WTC11 (cell line): ENCODE data around the gene MYL4. TPM values are rescaled to one million over a fixed set of nuclear protein-coding genes. Genes with fewer than 3 reads are reported as not detected.

Experiments
- ATAC-seq: fragments of 200-7000 bp; cut with Tn5 transposase; 2 replicates; pipeline ENCODE4 v1.10.0; 2021; ENCODE audit warnings: mild to moderate bottlenecking, moderate library complexity
- CTCF ChIA-PET: fragments of 300-600 bp; sonication (Branson Sonifier 250); formaldehyde crosslinking; loops from one replicate; lab custom pipeline; 2021; ENCODE audit warnings: antibody characterized with exemption; lab: Charles Lee
- POLR2A ChIA-PET: fragments of 350-600 bp; sonication (Branson Sonifier 250); formaldehyde crosslinking; loops from one replicate; lab custom pipeline; 2021; ENCODE audit warnings: antibody characterized with exemption; lab: Charles Lee
- DNase-seq: peaks from one replicate; pipeline ENCODE4 v3.0.0; 2021; ENCODE audit warnings: low spot score
- H3K27ac Mint-ChIP-seq: 2 replicates; pipeline ENCODE4 v1.8.0; 2021; ENCODE audit warnings: mixed read lengths
- H3K27me3 Mint-ChIP-seq: 2 replicates; pipeline ENCODE4 v1.8.0; 2021; ENCODE audit warnings: low read depth, mild to moderate bottlenecking, moderate library complexity, mixed read lengths
- H3K36me3 Mint-ChIP-seq: 2 replicates; pipeline ENCODE4 v1.8.0; 2021; ENCODE audit warnings: mixed read lengths
- H3K4me1 Mint-ChIP-seq: 2 replicates; pipeline ENCODE4 v1.8.0; 2022; ENCODE audit warnings: mixed read lengths
- H3K4me3 Mint-ChIP-seq: 2 replicates; pipeline ENCODE4 v1.8.0; 2021; ENCODE audit warnings: mild to moderate bottlenecking, moderate library complexity, mixed read lengths
- H3K9me3 Mint-ChIP-seq: 2 replicates; pipeline ENCODE4 v1.8.0; 2021; ENCODE audit warnings: mixed read lengths
- CDX4 ChIP-seq: fragments of 250-450 bp; sonication (Bioruptor Pico); IDR thresholded peaks from 2 replicates; pipeline ENCODE4 v1.9.0; 2021; ENCODE audit warnings: moderate library complexity, mild to moderate bottlenecking, inconsistent platforms, borderline replicate concordance
- CREM ChIP-seq: sonication (generic); formaldehyde crosslinking; IDR thresholded peaks from 2 replicates; pipeline ENCODE4 v1.8.1; 2022; ENCODE audit warnings: mild to moderate bottlenecking, missing genetic modification reagents, moderate library complexity
- ESRRA ChIP-seq: sonication (generic); formaldehyde crosslinking; IDR thresholded peaks from 2 replicates; pipeline ENCODE4 v1.8.1; 2022; ENCODE audit warnings: mild to moderate bottlenecking, missing genetic modification reagents, borderline replicate concordance
- FOXK1 ChIP-seq: sonication (generic); formaldehyde crosslinking; IDR thresholded peaks from 2 replicates; pipeline ENCODE4 v1.8.0; 2022; ENCODE audit warnings: mild to moderate bottlenecking, moderate library complexity, missing genetic modification reagents
- FOXP1 ChIP-seq: sonication (generic); formaldehyde crosslinking; IDR thresholded peaks from 2 replicates; pipeline ENCODE4 v1.8.0; 2022; ENCODE audit warnings: missing genetic modification reagents, mild to moderate bottlenecking, moderate library complexity, borderline replicate concordance
- HMGXB4 ChIP-seq: sonication (generic); formaldehyde crosslinking; IDR thresholded peaks from 2 replicates; pipeline ENCODE4 v1.8.1; 2023; ENCODE audit warnings: mild to moderate bottlenecking, moderate library complexity, missing genetic modification reagents
- KAT7 ChIP-seq: sonication (generic); formaldehyde crosslinking; IDR thresholded peaks from 2 replicates; pipeline ENCODE4 v1.8.1; 2023; ENCODE audit warnings: missing genetic modification reagents, mild to moderate bottlenecking, borderline replicate concordance
- MAX ChIP-seq: sonication (generic); formaldehyde crosslinking; IDR thresholded peaks from 2 replicates; pipeline ENCODE4 v1.8.0; 2022; ENCODE audit warnings: mild to moderate bottlenecking, missing genetic modification reagents
- MLX ChIP-seq: sonication (generic); formaldehyde crosslinking; IDR thresholded peaks from 2 replicates; pipeline ENCODE4 v1.8.1; 2023; ENCODE audit warnings: mild to moderate bottlenecking, missing genetic modification reagents, moderate library complexity
- MYBL2 ChIP-seq: sonication (generic); formaldehyde crosslinking; IDR thresholded peaks from 2 replicates; pipeline ENCODE4 v1.8.1; 2023; ENCODE audit warnings: mild to moderate bottlenecking, moderate library complexity, missing genetic modification reagents
- PRDM15 ChIP-seq: sonication (generic); formaldehyde crosslinking; IDR thresholded peaks from 2 replicates; pipeline ENCODE4 v1.8.0; 2022; ENCODE audit warnings: missing genetic modification reagents
- PRRX2 ChIP-seq: fragments of 250-450 bp; sonication (Bioruptor Pico); IDR thresholded peaks from 2 replicates; pipeline ENCODE4 v1.8.0; 2021; ENCODE audit warnings: mild to moderate bottlenecking
- RORB ChIP-seq: fragments of 250-450 bp; sonication (Bioruptor Pico); IDR thresholded peaks from 2 replicates; pipeline ENCODE4 v1.9.0; 2021; ENCODE audit warnings: mild to moderate bottlenecking
- TEAD1 ChIP-seq: sonication (generic); formaldehyde crosslinking; IDR thresholded peaks from 2 replicates; pipeline ENCODE4 v1.8.0; 2022; ENCODE audit warnings: mild to moderate bottlenecking, missing genetic modification reagents
- TP53 ChIP-seq: sonication (generic); formaldehyde crosslinking; IDR thresholded peaks from 2 replicates; pipeline ENCODE4 v1.8.1; 2023; ENCODE audit warnings: mild to moderate bottlenecking, missing genetic modification reagents
- ZNF396 ChIP-seq: fragments of 250-450 bp; sonication (Bioruptor Pico); IDR thresholded peaks from 2 replicates; pipeline ENCODE4 v1.8.0; 2021; ENCODE audit warnings: mild to moderate bottlenecking, moderate library complexity, borderline replicate concordance
- ZSCAN18 ChIP-seq: fragments of 250-450 bp; sonication (Bioruptor Pico); IDR thresholded peaks from 2 replicates; pipeline ENCODE4 v2.1.2; 2022; ENCODE audit warnings: mild to moderate bottlenecking, moderate library complexity
- total RNA-seq: library from RNA; stranded (reverse); gene quantifications from 3 replicates; pipeline ENCODE4 v1.2.3, GENCODE V29; 2021

The MYL4 gene
- total RNA-seq, 1 experiment from 2014 or later = 0.50 TPM

GRCh38 chr17:47253541-47254402, 44.6 kb downstream of the MYL4 start, which contains the start of gene ITGB3:
ITGB3 (plus strand) TSS chr17:47253827; CDS start chr17:47253862, 35 bp downstream.
- H3K9me3 Mint-ChIP-seq = peaks cover 4% of the 10 kb centered on the region; the same call in 1 of the 2 replicates
- peak within 1 kb of the TSS; percentile 99 for H3K4me3 Mint-ChIP-seq
- ATAC-seq = peak; percentile 88
- H3K36me3 Mint-ChIP-seq = no peaks in the 10 kb centered on the region
- H3K4me1 Mint-ChIP-seq = peaks cover 50% of the 10 kb centered on the region
- TF ChIP-seq TEAD1 (CRISPR knock-in tag) = no peak
- TF ChIP-seq KAT7 (CRISPR knock-in tag) = peak; percentile 67; the same call in 1 of the 2 replicates
- 0 out of 2 replicates have a peak, but pooled peaks have one; percentile 58 for TF ChIP-seq TP53 (CRISPR knock-in tag)
- no peak for TF ChIP-seq ESRRA (CRISPR knock-in tag)
- TF ChIP-seq FOXK1 (CRISPR knock-in tag) = no peak
- TF ChIP-seq ZSCAN18 (CRISPR knock-in tag) = no peak
- TF ChIP-seq CDX4 (CRISPR knock-in tag) = no peak
- TF ChIP-seq MAX (CRISPR knock-in tag) = peak; percentile 43; the same call in 1 of the 2 replicates
- peak; percentile 58; the same call in 1 of the 2 replicates for TF ChIP-seq FOXP1
- no peak for TF ChIP-seq ZNF396
- no peak for TF ChIP-seq RORB (CRISPR knock-in tag)
- TF ChIP-seq HMGXB4 (CRISPR knock-in tag) = peak; percentile 79; the same call in 1 of the 2 replicates
- no peak for TF ChIP-seq CREM
- TF ChIP-seq PRRX2 (CRISPR knock-in tag) = no peak
- CTCF ChIA-PET = interaction anchor here (0.5 to 2.9 kb wide), 5 partner anchors 22 to 61 kb away, joined by 3 to 11 read pairs (median 4); no protein-coding TSS in a partner anchor
- POLR2A ChIA-PET = interaction anchor here (0.6 kb wide), 1 partner anchor 98 kb away, joined by 7 read pairs; no protein-coding TSS in a partner anchor
- no peak within 1 kb of the TSS for H3K27ac Mint-ChIP-seq
- H3K27me3 Mint-ChIP-seq = peaks cover 61% of the 10 kb centered on the region
- peak; percentile 81 for DNase-seq

- ChIA-PET POLR2A (interaction anchor here (0.6 kb wide), 1 partner anchor 97 kb away, joined by 7 read pairs; no protein-coding TSS in a partner anchor), CTCF (interaction anchor here (0.5 to 2.9 kb wide), 5 partner anchors 21 to 61 kb away, joined by 3 to 11 read pairs (median 4); no protein-coding TSS in a partner anchor)
- Mint-ChIP-seq H3K27me3 (peaks cover 61% of the 10 kb centered on the region), H3K36me3 (no peaks in the 10 kb centered on the region), H3K4me3 (peak overlapping the region; percentile 99), H3K9me3 (peaks cover 4% of the 10 kb centered on the region; the same call in 1 of the 2 replicates), H3K27ac (no peak overlapping the region), H3K4me1 (peaks cover 50% of the 10 kb centered on the region)
- TF ChIP-seq MYBL2 = no peak
- 0 out of 2 replicates have a peak, but pooled peaks have one; percentile 5 for TF ChIP-seq HMGXB4 (CRISPR knock-in tag)
- TF ChIP-seq PRDM15 (CRISPR knock-in tag) = peak; percentile 55
- no peak for TF ChIP-seq PRRX2 (CRISPR knock-in tag)
- TF ChIP-seq MLX (CRISPR knock-in tag) = no peak
- no peak for TF ChIP-seq FOXP1
- peak; percentile 12; the same call in 1 of the 2 replicates for ATAC-seq
- DNase-seq = no peak
Measured at GRCh38 chr17:47254403-47254943, 45.3 kb downstream of the MYL4 start.
